IPS DF 6.9 (cell line): Measurements from ENCODE around the gene SORCS2.

Experiments used
- DNase-seq: peaks from one replicate; pipeline ENCODE4 v3.0.0-alpha.2; 2013; ENCODE audit warnings: low read depth, low spot score
- H3K27ac ChIP-seq: one replicate; pipeline ENCODE4 v1.5.1; 2013; ENCODE audit warnings: low read length, control low read depth
- H3K27me3 ChIP-seq: 2 replicates; pipeline ENCODE4 v1.6.1; 2013; ENCODE audit warnings: mild to moderate bottlenecking, low read length; ENCODE audit not compliant: control insufficient read depth, insufficient read depth
- H3K36me3 ChIP-seq: 2 replicates; pipeline ENCODE4 v1.6.1; 2013; ENCODE audit warnings: low read length; ENCODE audit not compliant: control insufficient read depth, insufficient read depth
- H3K4me1 ChIP-seq: 2 replicates; pipeline ENCODE4 v1.6.1; 2013; ENCODE audit warnings: low read length; ENCODE audit not compliant: control insufficient read depth, insufficient read depth
- H3K4me3 ChIP-seq: 2 replicates; pipeline ENCODE4 v1.5.1; 2013; ENCODE audit warnings: mild to moderate bottlenecking, low read length
- H3K9me3 ChIP-seq: 2 replicates; pipeline ENCODE4 v1.6.1; 2013; ENCODE audit warnings: low read length, inconsistent platforms; ENCODE audit not compliant: control insufficient read depth, insufficient read depth
- WGBS: extraction: QIAGEN DNeasy Blood & Tissue Kit; methylation state at CpG from one replicate; pipeline ENCODE4 v1.1.7; 2013; ENCODE audit warnings: mixed read lengths, missing lambda C conversion rate; ENCODE audit not compliant: insufficient read length, insufficient coverage; 5-methylcytosine and 5-hydroxymethylcytosine counted together

The SORCS2 gene

GRCh38 chr4:7524843-7525242 lies 332.5 kb downstream of the SORCS2 start:
- H3K4me1 ChIP-seq = peaks cover 4% of the 10 kb centered on the region; the same call in 1 of the 2 replicates
- H3K4me3 ChIP-seq = no peak overlapping the region
- WGBS = no CpG with 5 or more reads among the region's 14 CpGs
- no peak for DNase-seq
- H3K27ac ChIP-seq = no peak overlapping the region
- H3K36me3 ChIP-seq = no peaks in the 10 kb centered on the region
- H3K9me3 ChIP-seq = no peaks in the 10 kb centered on the region
- no peaks in the 10 kb centered on the region for H3K27me3 ChIP-seq

GRCh38 chr4:7526491-7526890 lies 334.2 kb downstream of the SORCS2 start:
- H3K9me3 ChIP-seq = no peaks in the 10 kb centered on the region
- H3K4me3 ChIP-seq = no peak overlapping the region
- no peaks in the 10 kb centered on the region for H3K36me3 ChIP-seq
- H3K27me3 ChIP-seq = no peaks in the 10 kb centered on the region
- WGBS = no CpG with 5 or more reads among the region's 13 CpGs
- peaks cover 8% of the 10 kb centered on the region for H3K4me1 ChIP-seq
- no peak for DNase-seq
- H3K27ac ChIP-seq = no peak overlapping the region

GRCh38 chr4:7526929-7527535 lies 334.7 kb downstream of the SORCS2 start:
- H3K36me3 ChIP-seq = no peaks in the 10 kb centered on the region
- H3K9me3 ChIP-seq = no peaks in the 10 kb centered on the region
- no CpG with 5 or more reads among the region's 28 CpGs for WGBS
- DNase-seq = no peak
- H3K4me1 ChIP-seq = peaks cover 8% of the 10 kb centered on the region
- no peak overlapping the region for H3K27ac ChIP-seq
- no peak overlapping the region for H3K4me3 ChIP-seq
- no peaks in the 10 kb centered on the region for H3K27me3 ChIP-seq

GRCh38 chr4:7529368-7530080 lies 337.2 kb downstream of the SORCS2 start:
- H3K27me3 ChIP-seq = no peaks in the 10 kb centered on the region
- no peak for DNase-seq
- WGBS = no CpG with 5 or more reads among the region's 12 CpGs
- no peaks in the 10 kb centered on the region for H3K36me3 ChIP-seq
- peaks cover 8% of the 10 kb centered on the region for H3K4me1 ChIP-seq
- no peaks in the 10 kb centered on the region for H3K9me3 ChIP-seq
- no peak overlapping the region for H3K4me3 ChIP-seq
- H3K27ac ChIP-seq = no peak overlapping the region

GRCh38 chr4:7530082-7530481 lies 337.7 kb downstream of the SORCS2 start:
- Histone ChIP-seq H3K36me3 (no peaks in the 10 kb centered on the region), H3K9me3 (no peaks in the 10 kb centered on the region), H3K27ac (no peak overlapping the region), H3K27me3 (no peaks in the 10 kb centered on the region), H3K4me3 (no peak overlapping the region; the same call in 1 of the 2 replicates), H3K4me1 (peaks cover 8% of the 10 kb centered on the region)
- no CpG with 5 or more reads among the region's 7 CpGs for WGBS
- DNase-seq = no peak

GRCh38 chr4:7530932-7531639 lies 338.7 kb downstream of the SORCS2 start:
- Histone ChIP-seq H3K9me3 (no peaks in the 10 kb centered on the region), H3K4me3 (no peak overlapping the region), H3K36me3 (no peaks in the 10 kb centered on the region), H3K27ac (no peak overlapping the region), H3K4me1 (peaks cover 8% of the 10 kb centered on the region), H3K27me3 (no peaks in the 10 kb centered on the region)
- WGBS = no CpG with 5 or more reads among the region's 17 CpGs
- no peak for DNase-seq

GRCh38 chr4:7531640-7531994 lies 339.3 kb downstream of the SORCS2 start:
- Histone ChIP-seq H3K4me1 (peaks cover 8% of the 10 kb centered on the region), H3K27ac (no peak overlapping the region), H3K9me3 (no peaks in the 10 kb centered on the region), H3K27me3 (no peaks in the 10 kb centered on the region), H3K4me3 (no peak overlapping the region), H3K36me3 (no peaks in the 10 kb centered on the region)
- no CpG with 5 or more reads among the region's 8 CpGs for WGBS
- no peak for DNase-seq

- WGBS = no CpG with 5 or more reads among the region's 8 CpGs
Measured at GRCh38 chr4:7532043-7532442, 339.7 kb downstream of the SORCS2 start.

GRCh38 chr4:7533267-7533666 lies 340.9 kb downstream of the SORCS2 start:
- H3K27ac ChIP-seq = no peak overlapping the region
- no peaks in the 10 kb centered on the region for H3K27me3 ChIP-seq
- H3K9me3 ChIP-seq = no peaks in the 10 kb centered on the region
- no peaks in the 10 kb centered on the region for H3K36me3 ChIP-seq
- DNase-seq = no peak
- no CpG with 5 or more reads among the region's 8 CpGs for WGBS
- no peak overlapping the region for H3K4me3 ChIP-seq
- peaks cover 8% of the 10 kb centered on the region for H3K4me1 ChIP-seq

More at GRCh38 chr4:7532043-7532442, 339.7 kb downstream of the SORCS2 start:
- no peak for DNase-seq
- H3K4me3 ChIP-seq = no peak overlapping the region
- H3K9me3 ChIP-seq = no peaks in the 10 kb centered on the region
- no peaks in the 10 kb centered on the region for H3K36me3 ChIP-seq
- no peaks in the 10 kb centered on the region for H3K27me3 ChIP-seq
- peaks cover 8% of the 10 kb centered on the region for H3K4me1 ChIP-seq
- H3K27ac ChIP-seq = no peak overlapping the region

GRCh38 chr4:7535094-7535493 lies 342.8 kb downstream of the SORCS2 start:
- no peaks in the 10 kb centered on the region for H3K9me3 ChIP-seq
- WGBS = no CpG with 5 or more reads among the region's 10 CpGs
- H3K36me3 ChIP-seq = no peaks in the 10 kb centered on the region
- no peak overlapping the region for H3K27ac ChIP-seq
- peaks cover 4% of the 10 kb centered on the region for H3K4me1 ChIP-seq
- no peak overlapping the region for H3K4me3 ChIP-seq
- no peaks in the 10 kb centered on the region for H3K27me3 ChIP-seq
- no peak for DNase-seq
